Measurements from ENCODE around the gene EWSR1.
"Not testable (repeated sequence)": the region's sequence is repeated elsewhere in the genome, so short reads cannot be mapped to it uniquely, and the experiment has no call there.

EWSR1 gene

DNA sequence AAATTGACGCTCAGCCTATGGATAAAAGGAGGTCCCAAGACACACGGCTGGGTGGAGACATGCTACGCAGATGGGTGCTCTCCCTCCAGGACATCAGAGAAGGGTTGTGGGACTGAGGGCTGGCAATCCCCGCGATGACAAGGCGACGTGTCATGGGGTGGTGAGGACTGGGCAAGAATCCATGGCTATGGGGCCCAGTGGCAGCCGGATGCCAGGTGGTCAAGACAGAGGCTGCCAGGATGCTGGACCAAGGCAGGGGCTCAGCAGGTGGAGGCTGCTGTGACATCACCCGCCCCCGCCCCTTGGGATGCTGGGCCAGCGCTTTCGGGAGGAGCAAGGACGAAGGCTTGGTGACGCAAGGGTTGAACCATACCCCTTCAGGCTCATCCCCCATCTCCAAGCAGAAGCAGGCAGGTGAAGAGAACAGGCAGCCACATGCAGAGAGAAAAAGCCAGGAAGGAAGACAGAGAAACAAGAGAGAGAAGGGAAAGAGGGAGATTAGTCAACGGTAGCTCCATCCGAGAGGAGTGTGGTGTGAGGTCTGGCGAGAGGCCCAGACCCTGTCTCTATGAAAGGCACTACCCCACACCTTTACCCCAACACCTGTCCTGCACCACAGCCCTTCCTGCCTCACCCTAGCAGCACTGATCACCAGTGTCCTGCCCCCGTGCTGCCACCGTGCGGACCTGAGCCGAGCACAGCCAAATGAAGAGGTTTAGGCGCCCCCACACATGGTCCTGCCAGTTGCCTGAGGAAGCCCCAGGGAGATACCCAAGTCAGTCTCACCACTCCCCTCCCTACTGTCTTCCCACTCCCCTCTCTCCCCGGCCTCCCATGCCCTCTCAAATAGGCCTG lies 71.5 kb downstream of the EWSR1 start:
- Mint-ChIP-seq H3K27me3 (no peaks in the 10 kb centered on the region), H3K4me1 (ENCODE audit: low read depth) (no peaks in the 10 kb centered on the region), H3K27ac (no peak overlapping the region), H3K4me3 (no peak overlapping the region), H3K36me3 (peaks cover 5% of the 10 kb centered on the region), H3K9me3 (ENCODE audit: low read depth) (no peaks in the 10 kb centered on the region)

DNA sequence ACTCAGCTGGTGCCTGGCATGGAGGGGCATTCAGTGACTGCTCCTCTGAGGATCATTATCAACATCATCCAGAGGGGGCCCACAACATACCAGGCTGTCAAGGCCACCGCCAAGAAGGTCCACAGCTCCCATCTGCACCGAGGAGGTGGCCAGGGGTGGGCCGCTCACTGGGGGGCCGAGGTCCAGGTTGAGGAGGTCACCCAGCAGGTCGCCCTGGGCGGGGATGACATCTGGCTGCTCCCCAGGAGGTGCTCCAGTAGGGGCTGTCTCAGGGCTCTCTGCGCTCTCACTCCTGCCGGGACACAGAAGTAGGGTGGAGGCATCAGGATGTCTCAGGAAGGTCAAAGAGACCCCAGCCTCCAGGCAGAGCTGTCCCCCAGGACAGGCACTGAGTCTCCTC lies 72.5 kb downstream of the EWSR1 start:
- Mint-ChIP-seq H3K4me3 (no peak overlapping the region), H3K4me1 (ENCODE audit: low read depth) (no peaks in the 10 kb centered on the region), H3K9me3 (ENCODE audit: low read depth) (no peaks in the 10 kb centered on the region), H3K27me3 (no peaks in the 10 kb centered on the region), H3K36me3 (peaks cover 5% of the 10 kb centered on the region), H3K27ac (no peak overlapping the region)

GRCh38 chr22:29341056-29341848 lies 73.2 kb downstream of the EWSR1 start:
- H3K4me1 Mint-ChIP-seq (ENCODE audit: low read depth), result no peaks in the 10 kb centered on the region
- no peaks in the 10 kb centered on the region for H3K27me3 Mint-ChIP-seq
- peaks cover 5% of the 10 kb centered on the region for H3K36me3 Mint-ChIP-seq
- H3K27ac Mint-ChIP-seq, result no peak overlapping the region
- no peak overlapping the region for H3K4me3 Mint-ChIP-seq
- H3K9me3 Mint-ChIP-seq (ENCODE audit: low read depth), result no peaks in the 10 kb centered on the region

- H3K4me1 Mint-ChIP-seq (ENCODE audit: low read depth), result no peaks in the 10 kb centered on the region
- H3K36me3 Mint-ChIP-seq, result peaks cover 5% of the 10 kb centered on the region
- H3K27me3 Mint-ChIP-seq, result no peaks in the 10 kb centered on the region
- no peak overlapping the region for H3K4me3 Mint-ChIP-seq
- H3K9me3 Mint-ChIP-seq (ENCODE audit: low read depth), result no peaks in the 10 kb centered on the region
- no peak overlapping the region for H3K27ac Mint-ChIP-seq
Measured at GRCh38 chr22:29341849-29342127, 73.7 kb downstream of the EWSR1 start.

DNA sequence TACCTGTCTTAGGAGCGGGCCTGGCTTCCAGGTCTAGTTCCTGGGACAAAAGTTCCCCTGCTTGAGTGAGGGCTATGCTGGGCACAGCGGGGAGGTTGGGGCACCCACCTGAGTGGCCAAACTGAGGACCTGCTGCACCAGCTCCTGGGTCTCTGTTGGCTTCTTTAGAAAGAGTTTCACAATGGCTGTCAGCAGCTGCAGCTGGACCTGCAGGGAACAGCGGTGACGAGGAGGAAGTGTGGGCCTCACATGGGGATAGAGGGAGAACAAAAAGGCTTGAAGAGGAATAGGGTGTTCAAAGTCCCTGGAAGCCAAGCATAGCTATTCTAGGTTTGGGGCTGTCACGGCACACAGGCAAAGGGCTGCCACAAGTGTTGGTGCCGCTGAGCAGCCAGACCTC lies 74.1 kb downstream of the EWSR1 start:
- Mint-ChIP-seq H3K4me1 (ENCODE audit: low read depth) (no peaks in the 10 kb centered on the region), H3K27me3 (no peaks in the 10 kb centered on the region), H3K36me3 (peaks cover 2% of the 10 kb centered on the region), H3K27ac (no peak overlapping the region), H3K9me3 (ENCODE audit: low read depth) (no peaks in the 10 kb centered on the region), H3K4me3 (no peak overlapping the region)

DNA sequence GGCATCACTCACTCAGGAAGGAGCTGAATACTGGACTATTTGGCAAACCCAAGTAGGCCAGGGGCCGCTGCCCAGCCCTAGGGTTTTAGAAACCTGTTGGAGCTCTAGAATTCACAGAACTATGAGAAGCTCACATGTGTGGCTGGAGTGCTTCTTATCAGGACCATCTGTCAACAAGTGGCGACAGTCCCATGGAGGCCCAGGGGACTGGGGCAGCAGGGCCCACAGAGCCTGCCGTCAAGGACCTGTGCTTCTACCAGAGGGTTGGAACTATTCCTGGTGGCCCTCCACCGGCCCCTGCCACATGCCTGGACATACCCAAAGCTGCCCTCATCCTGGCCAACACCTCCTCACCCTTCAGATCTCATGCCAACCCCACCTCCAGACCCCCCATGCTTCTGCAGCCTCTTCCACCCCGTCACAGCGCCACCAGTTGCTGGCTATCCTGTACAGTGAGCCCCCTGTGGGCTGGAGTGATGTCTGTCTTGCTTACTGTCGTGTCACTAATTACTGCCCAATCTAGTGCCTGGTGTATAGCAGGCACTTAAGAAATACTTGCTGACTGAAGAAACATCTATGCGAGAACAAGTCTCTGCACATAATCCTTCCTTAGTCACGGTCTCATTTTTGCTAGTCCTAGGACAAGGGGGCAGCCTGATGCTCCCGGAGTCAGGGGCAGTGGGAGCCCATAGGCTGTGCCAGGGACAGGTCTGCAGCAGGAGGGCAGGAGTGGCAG lies 74.7 kb downstream of the EWSR1 start:
- peaks cover 2% of the 10 kb centered on the region for H3K36me3 Mint-ChIP-seq
- no peak overlapping the region for H3K4me3 Mint-ChIP-seq
- H3K27me3 Mint-ChIP-seq, result no peaks in the 10 kb centered on the region

GRCh38 chr22:29343313-29343805 lies 75.3 kb downstream of the EWSR1 start:
- peaks cover 2% of the 10 kb centered on the region for H3K36me3 Mint-ChIP-seq
- no peak overlapping the region for H3K4me3 Mint-ChIP-seq
- H3K9me3 Mint-ChIP-seq (ENCODE audit: low read depth), result no peaks in the 10 kb centered on the region
- H3K27ac Mint-ChIP-seq, result no peak overlapping the region
- no peaks in the 10 kb centered on the region for H3K4me1 Mint-ChIP-seq (ENCODE audit: low read depth)
- H3K27me3 Mint-ChIP-seq, result no peaks in the 10 kb centered on the region

More for the DNA sequence above, 74.7 kb downstream of the EWSR1 start:
- no peaks in the 10 kb centered on the region for H3K9me3 Mint-ChIP-seq (ENCODE audit: low read depth)
- H3K27ac Mint-ChIP-seq, result no peak overlapping the region
- no peaks in the 10 kb centered on the region for H3K4me1 Mint-ChIP-seq (ENCODE audit: low read depth)

DNA sequence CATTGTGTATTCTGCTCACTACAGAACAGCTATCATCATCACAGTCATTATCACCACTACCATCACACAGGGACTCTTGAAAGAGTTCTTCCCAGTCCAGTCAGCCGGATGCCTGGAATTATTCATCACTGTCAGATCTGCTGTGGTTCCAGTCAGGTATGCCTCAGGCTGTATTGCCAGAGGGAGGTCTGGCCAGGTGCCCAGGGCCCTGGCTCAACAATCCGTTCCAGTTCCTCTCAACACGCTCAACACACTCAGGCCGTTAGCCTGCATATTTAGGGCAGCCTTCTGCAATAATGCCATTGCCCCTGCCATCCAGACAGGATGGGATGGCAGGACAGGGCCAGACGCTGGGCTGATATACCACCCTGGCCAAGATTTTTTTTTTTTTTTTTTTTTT lies 76.1 kb downstream of the EWSR1 start:
- no peak overlapping the region for H3K4me3 Mint-ChIP-seq
- H3K4me1 Mint-ChIP-seq (ENCODE audit: low read depth), result no peaks in the 10 kb centered on the region
- no peak overlapping the region for H3K27ac Mint-ChIP-seq
- no peaks in the 10 kb centered on the region for H3K9me3 Mint-ChIP-seq (ENCODE audit: low read depth)
- H3K36me3 Mint-ChIP-seq, result peaks cover 4% of the 10 kb centered on the region
- no peaks in the 10 kb centered on the region for H3K27me3 Mint-ChIP-seq

GRCh38 chr22:29344889-29345288 lies 76.8 kb downstream of the EWSR1 start:
- H3K9me3 Mint-ChIP-seq (ENCODE audit: low read depth); H3K27me3 Mint-ChIP-seq; H3K27ac Mint-ChIP-seq; H3K4me3 Mint-ChIP-seq; H3K36me3 Mint-ChIP-seq; H3K4me1 Mint-ChIP-seq (ENCODE audit: low read depth): not testable (repeated sequence)

DNA sequence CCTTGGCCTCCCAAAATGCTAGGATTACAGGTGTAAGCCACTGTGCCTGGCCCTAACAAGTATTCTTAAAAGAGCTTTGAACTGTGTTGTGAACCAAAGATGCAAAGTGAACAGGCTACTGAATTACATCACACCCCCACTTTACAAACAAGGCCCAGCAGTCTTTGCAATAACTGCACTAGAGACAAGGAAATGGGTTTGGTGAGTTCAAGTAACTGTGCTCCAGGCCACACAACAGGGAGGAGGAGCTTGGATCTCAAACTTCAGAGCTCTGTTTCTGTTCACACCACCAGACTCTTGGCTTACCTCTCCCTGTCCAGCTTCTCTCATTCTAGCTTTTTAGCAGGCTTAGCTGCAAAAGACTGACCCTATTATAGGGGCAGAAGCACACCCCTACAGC lies 77.9 kb downstream of the EWSR1 start:
- H3K27me3 Mint-ChIP-seq, result no peaks in the 10 kb centered on the region
- peaks cover 4% of the 10 kb centered on the region for H3K36me3 Mint-ChIP-seq
- H3K4me1 Mint-ChIP-seq (ENCODE audit: low read depth), result no peaks in the 10 kb centered on the region
- no peak overlapping the region for H3K27ac Mint-ChIP-seq
- H3K4me3 Mint-ChIP-seq, result no peak overlapping the region
- H3K9me3 Mint-ChIP-seq (ENCODE audit: low read depth), result no peaks in the 10 kb centered on the region

- no peak overlapping the region for H3K27ac Mint-ChIP-seq
- H3K9me3 Mint-ChIP-seq (ENCODE audit: low read depth), result no peaks in the 10 kb centered on the region
- no peaks in the 10 kb centered on the region for H3K27me3 Mint-ChIP-seq
- peaks cover 4% of the 10 kb centered on the region for H3K36me3 Mint-ChIP-seq
- H3K4me1 Mint-ChIP-seq (ENCODE audit: low read depth), result no peaks in the 10 kb centered on the region
- H3K4me3 Mint-ChIP-seq, result no peak overlapping the region
Measured at GRCh38 chr22:29346659-29347058, 78.6 kb downstream of the EWSR1 start.

- H3K27me3 Mint-ChIP-seq, result no peaks in the 10 kb centered on the region
- no peaks in the 10 kb centered on the region for H3K9me3 Mint-ChIP-seq (ENCODE audit: low read depth)
- H3K36me3 Mint-ChIP-seq, result peaks cover 2% of the 10 kb centered on the region
- H3K27ac Mint-ChIP-seq, result no peak overlapping the region
- H3K4me1 Mint-ChIP-seq (ENCODE audit: low read depth), result no peaks in the 10 kb centered on the region
- H3K4me3 Mint-ChIP-seq, result no peak overlapping the region
Measured at GRCh38 chr22:29348041-29348440, 80.0 kb downstream of the EWSR1 start.

DNA sequence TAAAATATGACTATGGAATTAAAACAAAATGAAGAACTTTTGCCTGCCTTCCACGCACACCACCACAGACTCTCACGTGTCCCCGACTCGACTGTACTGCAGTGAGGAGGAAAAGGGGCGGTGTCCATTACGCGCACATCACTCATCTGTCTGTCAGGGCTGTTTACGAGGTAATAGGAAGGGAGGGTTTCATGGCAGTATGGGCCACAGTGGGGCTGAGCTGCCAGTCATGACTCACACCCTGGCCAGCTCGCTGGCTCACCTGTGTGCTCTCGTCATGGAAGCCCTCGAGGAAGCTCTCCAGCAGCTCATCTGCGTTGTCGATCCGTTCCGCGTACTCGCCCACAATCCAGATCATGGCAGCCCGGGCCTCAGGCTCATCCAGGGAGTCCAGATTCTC lies 80.9 kb downstream of the EWSR1 start:
- peaks cover 2% of the 10 kb centered on the region for H3K36me3 Mint-ChIP-seq
- no peaks in the 10 kb centered on the region for H3K27me3 Mint-ChIP-seq
- no peaks in the 10 kb centered on the region for H3K9me3 Mint-ChIP-seq (ENCODE audit: low read depth)
- no peaks in the 10 kb centered on the region for H3K4me1 Mint-ChIP-seq (ENCODE audit: low read depth)
- H3K27ac Mint-ChIP-seq, result no peak overlapping the region
- no peak overlapping the region for H3K4me3 Mint-ChIP-seq

Measured in activated naive CD8-positive, alpha-beta T cell (primary cell).